HG03354 (cell line): ENCODE measurements around the gene TOB1.
"Not testable (repeated sequence)": the region's sequence is repeated elsewhere in the genome, so short reads cannot be mapped to it uniquely, and the experiment has no call there.

Experiments used
- ATAC-seq: cut with Tn5 transposase; IDR thresholded peaks from one replicate; pipeline ENCODE4 v1.9.1; 2021; ENCODE audit warnings: mild to moderate bottlenecking; ENCODE audit not compliant: unreplicated experiment, poor library complexity, severe bottlenecking

Gene TOB1

DNA sequence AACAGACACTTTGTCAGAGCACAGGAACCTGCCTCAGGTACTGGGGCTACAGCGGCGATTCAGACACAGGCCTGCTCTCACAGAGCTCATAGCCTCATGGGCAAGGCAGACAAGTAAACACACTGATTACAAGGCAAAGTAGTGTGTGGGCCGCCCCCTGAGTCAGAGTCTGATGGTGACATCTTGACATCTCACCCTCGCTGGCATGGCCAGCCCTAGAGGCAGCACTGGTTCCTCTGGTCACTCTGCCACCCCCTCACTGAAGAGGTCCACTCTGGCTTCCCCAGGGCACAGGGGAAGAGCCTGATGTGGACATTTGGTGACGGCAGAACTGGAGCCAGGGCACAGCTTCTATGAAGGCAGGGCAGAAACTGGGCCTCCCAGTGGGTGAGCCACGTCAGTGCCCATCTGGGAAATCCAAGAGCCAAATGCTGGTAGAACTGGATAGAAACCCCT, 32.9 kb upstream of the TOB1 start:
- ATAC-seq = no peak

DNA sequence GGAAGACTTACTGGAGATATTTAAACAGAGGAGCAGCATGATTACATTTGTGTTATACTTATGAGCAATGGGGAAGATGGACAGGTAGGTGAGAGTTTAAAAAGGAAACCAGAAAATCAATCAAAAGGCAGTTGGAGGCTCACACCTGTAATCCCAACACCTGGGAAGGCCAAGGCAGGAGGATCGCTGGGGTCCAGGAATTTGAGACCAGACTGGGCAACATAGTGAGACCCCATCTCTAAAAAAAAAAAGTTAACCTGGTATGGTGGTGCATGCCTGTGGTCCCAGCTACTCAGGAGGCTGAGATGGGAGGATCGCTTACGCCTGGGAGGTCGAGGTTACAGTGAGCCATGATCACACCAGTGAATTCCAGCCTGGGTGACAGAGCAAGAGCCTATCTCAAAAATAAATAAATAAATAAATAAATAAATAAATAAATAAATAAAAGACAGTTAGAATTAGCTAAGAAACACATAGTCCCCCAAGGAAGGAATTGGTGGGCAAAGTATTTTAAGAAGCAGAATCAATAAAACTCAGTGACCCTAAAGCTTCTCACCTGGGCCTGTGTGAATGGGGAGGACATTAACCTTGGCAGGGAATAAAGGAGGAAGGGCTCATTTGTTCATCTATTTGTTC, 32.3 kb upstream of the TOB1 start:
- no peak for ATAC-seq

GRCh38 chr17:50894513-50894912, 28.4 kb upstream of the TOB1 start:
- not testable (repeated sequence) for ATAC-seq

- no peak for ATAC-seq
These were observed 27.2 kb upstream of the TOB1 start for GRCh38 chr17:50893183-50893993.

DNA sequence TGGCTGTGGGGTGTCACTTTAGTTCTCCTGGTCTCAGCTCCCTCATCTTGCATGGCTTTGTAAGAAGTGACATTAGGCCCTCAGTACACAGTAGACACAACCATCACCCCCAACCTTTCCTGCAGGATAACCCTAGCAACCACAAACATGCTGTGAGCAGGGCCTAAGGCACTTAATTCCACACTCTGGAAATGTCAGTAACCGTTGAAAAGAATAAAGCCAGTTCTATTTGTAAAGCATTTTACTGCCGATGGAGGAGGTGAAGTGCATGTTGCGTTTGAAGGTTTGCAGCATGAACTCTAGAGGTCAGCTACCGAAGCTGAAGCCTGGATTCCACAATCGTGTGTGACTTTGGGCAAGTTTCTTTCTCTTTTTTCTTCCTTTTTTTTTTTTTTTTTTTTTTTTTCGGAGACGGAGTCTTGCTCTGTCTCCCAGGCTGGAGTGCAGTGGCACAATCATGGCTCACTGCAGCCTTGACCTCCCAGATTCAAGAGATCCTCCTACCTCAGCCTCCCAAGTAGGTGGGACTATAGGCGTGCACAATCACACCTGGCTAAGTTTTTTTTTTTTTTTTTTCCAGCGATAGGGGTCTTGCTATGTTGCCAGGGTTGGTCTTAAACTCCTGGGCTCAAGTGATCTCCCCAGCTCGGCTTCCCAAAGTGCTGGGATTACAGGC, 26.1 kb upstream of the TOB1 start:
- ATAC-seq = no peak

DNA sequence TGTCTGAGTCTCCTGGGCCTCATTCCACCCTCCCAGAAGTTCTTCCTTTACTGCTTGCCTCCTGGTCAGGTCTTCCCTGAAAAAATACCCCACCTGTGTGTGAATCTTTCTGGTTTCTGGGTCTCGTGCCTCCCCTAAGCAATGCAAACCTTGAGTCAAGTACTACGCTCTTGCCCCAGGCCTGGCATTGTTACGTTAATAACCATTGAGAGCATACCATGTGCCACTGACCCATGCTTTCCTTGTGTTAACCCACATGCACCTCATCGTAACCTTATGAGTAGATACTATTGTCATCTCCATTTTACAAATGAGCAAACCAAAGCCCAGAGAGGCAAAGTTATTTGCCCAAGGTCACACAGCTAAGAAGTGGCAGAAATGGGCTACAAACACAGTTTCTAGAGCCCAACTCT, 25.4 kb upstream of the TOB1 start:
- no peak for ATAC-seq

DNA sequence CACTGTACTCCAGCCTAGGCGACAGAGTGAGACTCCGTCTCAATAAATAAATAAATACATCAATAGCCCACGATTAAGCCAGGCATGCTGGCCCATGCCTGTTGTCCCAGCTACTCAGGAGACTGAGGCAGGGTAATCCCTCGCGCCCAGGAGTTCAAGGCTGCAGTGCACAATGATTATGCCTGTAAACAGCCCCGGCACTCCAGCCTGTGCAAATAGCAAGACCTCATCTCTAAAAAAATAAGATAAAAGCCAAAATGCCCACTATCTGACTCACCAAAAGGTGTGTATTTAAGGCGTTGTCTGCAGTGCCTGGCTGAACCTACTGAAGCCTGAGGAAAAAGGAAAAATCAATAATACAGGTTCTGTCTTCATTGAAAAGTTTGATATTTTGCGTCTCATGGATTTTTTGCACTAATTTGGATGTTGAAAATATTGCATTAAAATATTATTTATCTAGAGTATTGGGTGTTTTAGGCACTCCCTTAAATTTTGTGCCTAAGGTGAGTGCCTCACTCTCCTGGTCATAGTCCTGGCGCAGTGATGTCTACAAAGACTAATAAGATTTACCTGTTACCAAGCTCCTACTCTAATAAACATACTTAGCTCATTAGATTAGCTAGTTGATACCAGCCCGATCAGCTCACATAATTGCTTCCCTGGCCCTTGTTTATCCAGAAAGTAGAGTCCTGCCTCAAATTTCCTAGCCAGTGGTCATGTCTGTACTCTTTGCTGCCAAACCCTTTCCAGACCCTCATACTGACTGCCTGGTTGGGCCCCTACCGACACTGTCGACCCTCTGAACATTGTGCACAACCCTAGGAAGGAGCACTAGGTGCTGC, 24.7 kb upstream of the TOB1 start:
- no peak for ATAC-seq

- no peak for ATAC-seq
These were observed 23.5 kb upstream of the TOB1 start for GRCh38 chr17:50889528-50890118.

DNA sequence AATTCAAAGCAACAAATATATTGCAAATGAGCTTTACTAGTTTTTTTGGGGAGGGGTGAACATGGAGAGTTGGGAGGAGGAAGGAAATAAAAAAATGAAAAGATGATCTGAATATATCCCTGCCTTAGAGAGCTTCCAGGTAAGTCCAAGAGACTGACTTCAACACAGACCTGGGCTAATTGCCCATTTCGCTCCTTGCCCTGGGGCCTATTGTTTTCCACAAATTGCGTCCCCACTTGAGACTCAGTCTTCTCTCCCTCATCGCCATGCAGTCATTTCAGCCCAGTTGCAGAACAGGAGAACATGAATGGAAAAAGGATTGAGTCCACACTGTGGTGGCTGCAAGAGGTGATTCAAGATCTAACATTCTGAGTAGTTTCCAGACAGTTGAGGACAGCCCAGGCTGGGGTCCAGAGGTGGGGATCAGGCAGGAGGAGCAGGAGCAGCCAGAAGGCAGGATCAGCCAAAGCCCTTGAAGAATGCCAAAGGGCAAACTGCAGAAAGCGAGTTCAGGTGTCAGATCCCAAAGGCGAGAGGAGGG, 21.6 kb upstream of the TOB1 start:
- no peak for ATAC-seq

- no peak for ATAC-seq
These were observed 18.5 kb upstream of the TOB1 start for GRCh38 chr17:50884439-50885311.

- no peak for ATAC-seq
These were observed 17.8 kb upstream of the TOB1 start for GRCh38 chr17:50883850-50884438.

DNA sequence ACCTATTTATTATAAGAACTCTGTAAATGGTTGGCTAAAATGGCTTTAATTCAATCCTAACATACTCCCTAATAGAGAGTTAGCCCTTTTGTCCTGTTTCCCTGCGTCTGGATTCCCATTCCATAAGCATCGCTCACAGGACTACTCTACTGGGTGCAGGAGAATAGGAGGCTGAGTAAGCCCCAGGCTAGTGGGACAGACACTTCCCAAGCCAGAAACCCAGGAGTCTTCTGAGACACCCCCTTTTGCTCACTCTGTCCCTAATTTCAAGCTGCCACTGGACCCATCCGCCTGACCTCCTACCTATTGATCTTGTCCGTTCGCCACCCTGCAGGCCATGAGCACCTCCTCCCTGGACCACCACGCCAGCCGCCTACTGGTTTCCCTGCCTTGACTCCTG, 16.7 kb upstream of the TOB1 start:
- ATAC-seq = no peak

DNA sequence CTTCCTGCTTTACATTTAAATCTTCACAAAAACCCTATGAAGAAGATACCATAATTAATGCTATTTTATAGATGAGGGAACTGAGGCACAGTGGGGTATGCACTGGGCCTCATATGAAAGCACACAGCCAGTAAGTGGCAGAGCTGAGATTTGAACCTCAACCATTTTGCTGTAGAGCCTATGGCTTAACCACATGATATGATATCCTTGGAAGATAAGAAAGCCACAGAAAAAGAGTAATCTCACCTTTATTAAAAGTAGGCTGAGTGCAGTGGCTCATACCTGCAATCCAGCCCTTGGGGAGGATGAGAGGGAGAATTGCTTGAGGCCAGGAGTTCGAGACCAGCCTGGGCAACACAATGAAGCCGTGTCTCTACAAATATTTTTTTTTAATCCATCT, 15.0 kb upstream of the TOB1 start:
- ATAC-seq = no peak

- no peak for ATAC-seq
These were observed 12.9 kb upstream of the TOB1 start for GRCh38 chr17:50879086-50879485.

DNA sequence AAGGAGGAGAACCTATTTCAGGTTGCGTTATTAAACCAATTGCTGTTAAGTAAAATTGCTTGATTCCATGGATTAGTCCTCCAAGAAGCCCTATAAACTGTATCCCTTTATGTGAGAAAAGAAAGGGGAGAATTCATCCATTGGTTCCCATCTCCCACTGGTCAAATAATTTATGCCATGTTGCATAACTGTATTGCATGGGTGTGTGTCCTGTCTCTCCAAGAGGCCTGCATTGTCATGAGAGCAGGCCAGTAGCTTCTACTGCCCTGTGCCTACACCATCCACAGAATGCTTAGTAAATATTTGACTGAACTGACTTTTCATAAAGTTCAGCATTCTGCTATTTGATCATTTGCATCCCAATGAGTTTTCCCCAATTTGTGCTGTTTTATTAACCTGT, 11.7 kb upstream of the TOB1 start:
- no peak for ATAC-seq

GRCh38 chr17:50877042-50877441, 10.9 kb upstream of the TOB1 start:
- ATAC-seq = not testable (repeated sequence)

GRCh38 chr17:50875074-50875473, 8.9 kb upstream of the TOB1 start:
- no peak for ATAC-seq
